Measurements from ENCODE around the gene TMX2.
"Not testable (repeated sequence)": the region's sequence is repeated elsewhere in the genome, so short reads cannot be mapped to it uniquely, and the experiment has no call there.

The TMX2 gene

GRCh38 chr11:57679396-57679795 is 33.0 kb upstream of the TMX2 start:
- WGBS (ENCODE audit: extremely low coverage, insufficient coverage, insufficient read length): no CpG with 5 or more reads among the region's 4 CpGs
- no peak overlapping the region for H4K8ac ChIP-seq (ENCODE audit: low read depth, low read length)
- no peaks in the 10 kb centered on the region for H3K79me2 ChIP-seq (ENCODE audit: control insufficient read depth, insufficient read depth, low read length, poor library complexity)

GRCh38 chr11:57680552-57680874 is 31.9 kb upstream of the TMX2 start:
- no peak overlapping the region for H4K12ac ChIP-seq (ENCODE audit: low read depth, low read length)
- H3K36me3 ChIP-seq (ENCODE audit: control insufficient read depth in 1 of 2, insufficient read depth in 2 of 2, low read length in 2 of 2): peaks cover 18 to 26% of the 10 kb centered on the region in 2 experiments
- no peak overlapping the region for H3K18ac ChIP-seq (ENCODE audit: low read length)
- WGBS (ENCODE audit: extremely low coverage, insufficient coverage, insufficient read length): no CpG with 5 or more reads among the region's 2 CpGs
- no peaks in the 10 kb centered on the region for H3K27me3 ChIP-seq (ENCODE audit: insufficient read depth, low read length)
- H2BK5ac ChIP-seq (ENCODE audit: low read depth, low read length, poor library complexity): no peak overlapping the region
- H3K23ac ChIP-seq (ENCODE audit: low read length): no peak overlapping the region
- no peak overlapping the region for H3K9ac ChIP-seq (ENCODE audit: low read length)
- no peak overlapping the region for H2AFZ ChIP-seq (ENCODE audit: insufficient read depth, low read length, poor library complexity)
- no peaks in the 10 kb centered on the region for H3K9me3 ChIP-seq (ENCODE audit: insufficient read depth, low read depth, low read length)
- H3K79me1 ChIP-seq (ENCODE audit: low read length): no peaks in the 10 kb centered on the region
- H3K4me3 ChIP-seq (ENCODE audit: low read depth, low read length): no peak overlapping the region
- H3K27ac ChIP-seq (ENCODE audit: low read depth, low read length): no peak overlapping the region
- H3K4me1 ChIP-seq (ENCODE audit: control insufficient read depth in 1 of 2, insufficient read depth in 2 of 2, low read length in 2 of 2): peaks cover 0 to under 1% of the 10 kb centered on the region in 2 experiments
- H2BK120ac ChIP-seq (ENCODE audit: insufficient read depth, low read length, poor library complexity): no peak overlapping the region
- DNase-seq: no peak
- H4K91ac ChIP-seq (ENCODE audit: low read depth, low read length): no peak overlapping the region
- H3K14ac ChIP-seq (ENCODE audit: low read length): no peak overlapping the region
- no peak overlapping the region for H2AK5ac ChIP-seq (ENCODE audit: low read length)
- no peak overlapping the region for H3K4me2 ChIP-seq (ENCODE audit: low read length)
- H3K4ac ChIP-seq (ENCODE audit: low read depth, low read length): no peak overlapping the region
- no peak overlapping the region for H2BK12ac ChIP-seq (ENCODE audit: low read length)
- H4K8ac ChIP-seq (ENCODE audit: low read depth, low read length): no peak overlapping the region
- H3K79me2 ChIP-seq (ENCODE audit: control insufficient read depth, insufficient read depth, low read length, poor library complexity): no peaks in the 10 kb centered on the region

More at GRCh38 chr11:57679396-57679795, 33.0 kb upstream of the TMX2 start:
- no peaks in the 10 kb centered on the region for H3K79me1 ChIP-seq (ENCODE audit: low read length)
- no peak overlapping the region for H3K14ac ChIP-seq (ENCODE audit: low read length)
- H3K36me3 ChIP-seq (ENCODE audit: control insufficient read depth in 1 of 2, insufficient read depth in 2 of 2, low read length in 2 of 2): peaks cover 12 to 20% of the 10 kb centered on the region in 2 experiments
- H3K18ac ChIP-seq (ENCODE audit: low read length): no peak overlapping the region
- no peak for DNase-seq
- H3K4me3 ChIP-seq (ENCODE audit: low read depth, low read length): no peak overlapping the region
- no peaks in the 10 kb centered on the region for H3K27me3 ChIP-seq (ENCODE audit: insufficient read depth, low read length)
- H3K27ac ChIP-seq (ENCODE audit: low read depth, low read length): no peak overlapping the region
- no peak overlapping the region for H2AFZ ChIP-seq (ENCODE audit: insufficient read depth, low read length, poor library complexity)
- no peak overlapping the region for H2BK5ac ChIP-seq (ENCODE audit: low read depth, low read length, poor library complexity)
- no peaks in the 10 kb centered on the region for H3K9me3 ChIP-seq (ENCODE audit: insufficient read depth, low read depth, low read length)
- no peak overlapping the region for H2BK12ac ChIP-seq (ENCODE audit: low read length)
- no peak overlapping the region for H3K4me2 ChIP-seq (ENCODE audit: low read length)
- no peak overlapping the region for H3K9ac ChIP-seq (ENCODE audit: low read length)
- H3K4me1 ChIP-seq (ENCODE audit: control insufficient read depth in 1 of 2, insufficient read depth in 2 of 2, low read length in 2 of 2): peaks cover 0 to 3% of the 10 kb centered on the region in 2 experiments
- H3K4ac ChIP-seq (ENCODE audit: low read depth, low read length): peak overlapping the region; percentile 4
- H4K91ac ChIP-seq (ENCODE audit: low read depth, low read length): no peak overlapping the region
- H2BK120ac ChIP-seq (ENCODE audit: insufficient read depth, low read length, poor library complexity): no peak overlapping the region
- no peak overlapping the region for H2AK5ac ChIP-seq (ENCODE audit: low read length)
- no peak overlapping the region for H3K23ac ChIP-seq (ENCODE audit: low read length)
- H4K12ac ChIP-seq (ENCODE audit: low read depth, low read length): no peak overlapping the region

- Histone ChIP-seq H2BK5ac (ENCODE audit: low read depth, low read length, poor library complexity) (no peak overlapping the region), H2BK120ac (ENCODE audit: insufficient read depth, low read length, poor library complexity) (no peak overlapping the region), H3K9me3 (ENCODE audit: insufficient read depth, low read depth, low read length) (no peaks in the 10 kb centered on the region), H3K36me3 (ENCODE audit: control insufficient read depth in 1 of 2, insufficient read depth in 2 of 2, low read length in 2 of 2) (peaks cover 24 to 32% of the 10 kb centered on the region in 2 experiments), H3K23ac (ENCODE audit: low read length) (no peak overlapping the region), H2AK5ac (ENCODE audit: low read length) (no peak overlapping the region), H3K9ac (ENCODE audit: low read length) (no peak overlapping the region), H3K14ac (ENCODE audit: low read length) (no peak overlapping the region), H3K4me1 (ENCODE audit: control insufficient read depth in 1 of 2, insufficient read depth in 2 of 2, low read length in 2 of 2) (no peaks in the 10 kb centered on the region), H2AFZ (ENCODE audit: insufficient read depth, low read length, poor library complexity) (no peak overlapping the region), H3K4me3 (ENCODE audit: low read depth, low read length) (no peak overlapping the region), H4K8ac (ENCODE audit: low read depth, low read length) (no peak overlapping the region), H3K4ac (ENCODE audit: low read depth, low read length) (no peak overlapping the region), H2BK12ac (ENCODE audit: low read length) (no peak overlapping the region), H4K91ac (ENCODE audit: low read depth, low read length) (no peak overlapping the region), H3K4me2 (ENCODE audit: low read length) (no peak overlapping the region), H3K79me1 (ENCODE audit: low read length) (no peaks in the 10 kb centered on the region), H4K12ac (ENCODE audit: low read depth, low read length) (no peak overlapping the region), H3K27me3 (ENCODE audit: insufficient read depth, low read length) (no peaks in the 10 kb centered on the region), H3K79me2 (ENCODE audit: control insufficient read depth, insufficient read depth, low read length, poor library complexity) (no peaks in the 10 kb centered on the region), H3K18ac (ENCODE audit: low read length) (no peak overlapping the region), H3K27ac (ENCODE audit: low read depth, low read length) (no peak overlapping the region)
- WGBS (ENCODE audit: extremely low coverage, insufficient coverage, insufficient read length): no CpG with 5 or more reads among the region's 1 CpG
- DNase-seq: no peak
Measured at GRCh38 chr11:57681168-57681567, 31.2 kb upstream of the TMX2 start.

GRCh38 chr11:57690474-57690873 is 21.9 kb upstream of the TMX2 start:
- peaks cover 65 to 72% of the 10 kb centered on the region in 2 experiments for H3K36me3 ChIP-seq (ENCODE audit: control insufficient read depth in 1 of 2, insufficient read depth in 2 of 2, low read length in 2 of 2)
- H2AFZ ChIP-seq (ENCODE audit: insufficient read depth, low read length, poor library complexity); H3K9ac ChIP-seq (ENCODE audit: low read length); H2AK5ac ChIP-seq (ENCODE audit: low read length); H3K14ac ChIP-seq (ENCODE audit: low read length); H3K4me3 ChIP-seq (ENCODE audit: low read depth, low read length); H4K8ac ChIP-seq (ENCODE audit: low read depth, low read length); H2BK12ac ChIP-seq (ENCODE audit: low read length); H4K12ac ChIP-seq (ENCODE audit: low read depth, low read length); H3K27me3 ChIP-seq (ENCODE audit: insufficient read depth, low read length); H2BK5ac ChIP-seq (ENCODE audit: low read depth, low read length, poor library complexity); H3K79me1 ChIP-seq (ENCODE audit: low read length); H3K4ac ChIP-seq (ENCODE audit: low read depth, low read length); H2BK120ac ChIP-seq (ENCODE audit: insufficient read depth, low read length, poor library complexity); H3K23ac ChIP-seq (ENCODE audit: low read length); DNase-seq; H3K27ac ChIP-seq (ENCODE audit: low read depth, low read length); H3K9me3 ChIP-seq (ENCODE audit: insufficient read depth, low read depth, low read length); H3K18ac ChIP-seq (ENCODE audit: low read length); H3K4me2 ChIP-seq (ENCODE audit: low read length); H3K4me1 ChIP-seq (ENCODE audit: control insufficient read depth in 1 of 2, insufficient read depth in 2 of 2, low read length in 2 of 2); H4K91ac ChIP-seq (ENCODE audit: low read depth, low read length); H3K79me2 ChIP-seq (ENCODE audit: control insufficient read depth, insufficient read depth, low read length, poor library complexity): not testable (repeated sequence)
- WGBS (ENCODE audit: extremely low coverage, insufficient coverage, insufficient read length): no CpG with 5 or more reads among the region's 5 CpGs

Data from trophoblast cell (in vitro differentiated cells and primary cell).